ENCODE measurements around the gene CHMP3.

GRCh38 chr2:86562922-86563649 is at the start of gene CHMP3:
- TF ChIP-seq CTCF (conservative IDR thresholded peaks at IDR 0.05) (no peak), ZFX (IDR thresholded peaks at IDR 0.05) (no peak)
